Neural cell (in vitro differentiated cells): ENCODE results near the gene ITGB5. TPM values are rescaled to one million over a fixed set of nuclear protein-coding genes. Genes with fewer than 3 reads are reported as not detected.
A peak's percentile ranks its signal among the peaks of the same experiment; 100 is the strongest.

ENCODE experiments used
- H2AFZ ChIP-seq: fragments of 200-600, 300-800 bp; sonication (generic), shearing (Covaris generic); 2 replicates; pipeline ENCODE4 v1.6.0; 2014; ENCODE audit warnings: low read depth, mild to moderate bottlenecking, antibody characterized with exemption, low read length, moderate library complexity
- H3F3A ChIP-seq: fragments of 200-600 bp; shearing (Covaris generic); 2 replicates; pipeline ENCODE4 v1.6.1; 2016; ENCODE audit warnings: mild to moderate bottlenecking, moderate library complexity, mixed read lengths, antibody characterized with exemption, low read length; ENCODE audit not compliant: insufficient read depth, poor library complexity, severe bottlenecking
- H3K27ac ChIP-seq: fragments of 200-600, 300-800 bp; sonication (generic), shearing (Covaris generic); 2 replicates; pipeline ENCODE4 v1.5.1; 2014; ENCODE audit warnings: mild to moderate bottlenecking, low read length, moderate library complexity
- H3K27me3 ChIP-seq: fragments of 300-800, 200-600 bp; sonication (generic), shearing (Covaris generic); 2 replicates; pipeline ENCODE4 v1.6.0; 2014; ENCODE audit warnings: mild to moderate bottlenecking, low read depth, low read length, moderate library complexity; ENCODE audit not compliant: insufficient read depth
- H3K36me3 ChIP-seq: fragments of 300-800, 200-600 bp; sonication (generic), shearing (Covaris generic); 2 replicates; pipeline ENCODE4 v1.5.1; 2014; ENCODE audit warnings: mild to moderate bottlenecking, antibody characterized with exemption, low read length, moderate library complexity; ENCODE audit not compliant: insufficient read depth
- H3K4me2 ChIP-seq: fragments of 300-800, 200-600 bp; sonication (generic), shearing (Covaris generic); 2 replicates; pipeline ENCODE4 v1.6.0; 2014; ENCODE audit warnings: mild to moderate bottlenecking, low read length
- H3K4me3 ChIP-seq: fragments of 300-800, 200-600 bp; sonication (generic), shearing (Covaris generic); 2 replicates; pipeline ENCODE4 v1.5.1; 2014; ENCODE audit warnings: mild to moderate bottlenecking, low read length, moderate library complexity
- H3K79me2 ChIP-seq: fragments of 200-600 bp; shearing (Covaris generic); replicated peaks from 2 replicates; pipeline ENCODE4 v1.6.0; 2014; ENCODE audit warnings: mild to moderate bottlenecking, low read length, moderate library complexity; ENCODE audit not compliant: insufficient read depth
- H3K9ac ChIP-seq: fragments of 300-800, 200-600 bp; sonication (generic), shearing (Covaris generic); 2 replicates; pipeline ENCODE4 v1.6.1; 2016; ENCODE audit warnings: mild to moderate bottlenecking, low read length, mixed read lengths
- H3K9me2 ChIP-seq: fragments of 200-600 bp; shearing (Covaris generic); 2 replicates; pipeline ENCODE4 v1.6.1; 2016; ENCODE audit warnings: mild to moderate bottlenecking, low read length, mixed read lengths; ENCODE audit not compliant: insufficient read depth
- H3K9me3 ChIP-seq: fragments of 200-600, 300-800 bp; sonication (generic), shearing (Covaris generic); 2 replicates; pipeline ENCODE4 v1.6.1; 2016; ENCODE audit warnings: mild to moderate bottlenecking, mixed run types, low read length, moderate library complexity, mixed read lengths
- H4K20me1 ChIP-seq: fragments of 200-600 bp; shearing (Covaris generic); 2 replicates; pipeline ENCODE4 v1.6.1; 2016; ENCODE audit warnings: mild to moderate bottlenecking, mixed run types; ENCODE audit not compliant: insufficient read depth
- CTCF ChIP-seq: fragments of 450-650 bp; IDR thresholded peaks from 2 replicates; pipeline ENCODE4 v1.5.1; 2014; ENCODE audit warnings: antibody characterized with exemption, mild to moderate bottlenecking, moderate library complexity; ENCODE audit not compliant: poor library complexity, severe bottlenecking
- EP300 ChIP-seq: fragments of 450-650 bp; conservative IDR thresholded peaks from 2 replicates; pipeline ENCODE4 v1.6.1; 2014; ENCODE audit warnings: antibody characterized with exemption, mild to moderate bottlenecking, moderate library complexity; ENCODE audit not compliant: poor library complexity, severe bottlenecking
- EZH2 ChIP-seq: fragments of 200-600, 300-800 bp; shearing (Covaris generic), sonication (generic); IDR thresholded peaks from 2 replicates; pipeline ENCODE4 v1.6.1; 2014; ENCODE audit warnings: antibody characterized with exemption, low read length, borderline replicate concordance, mild to moderate bottlenecking; ENCODE audit not compliant: insufficient read depth, poor library complexity, severe bottlenecking
- MXI1 ChIP-seq: fragments of 450-650 bp; conservative IDR thresholded peaks from 2 replicates; pipeline ENCODE4 v1.6.1; 2014; ENCODE audit warnings: antibody characterized with exemption, mild to moderate bottlenecking; ENCODE audit not compliant: poor library complexity, severe bottlenecking
- POLR2AphosphoS5 ChIP-seq: IDR thresholded peaks from 2 replicates; pipeline ENCODE4 v1.6.1; 2012
- SMC3 ChIP-seq: fragments of 450-650 bp; conservative IDR thresholded peaks from 2 replicates; pipeline ENCODE4 v1.6.1; 2014; ENCODE audit warnings: antibody characterized with exemption, mild to moderate bottlenecking, moderate library complexity; ENCODE audit not compliant: poor library complexity
- TAF1 ChIP-seq: IDR thresholded peaks from 2 replicates; pipeline ENCODE4 v1.6.1; 2012; ENCODE audit warnings: low read depth
- polyA plus RNA-seq: library from polyadenylated mRNA; depleted of rRNA; stranded (reverse); fragments of >200 nt; gene quantifications from 2 replicates; pipeline ENCODE4 v1.2.3, GENCODE V29; 2014
- TF ChIP-seq, protein P1 (sequence below): IDR thresholded peaks from 2 replicates; pipeline ENCODE4 v1.6.1; 2012; ENCODE audit warnings: borderline replicate concordance

Gene ITGB5
- polyA plus RNA-seq, 1 donor from 2014 or later = 1.2 TPM

DNA sequence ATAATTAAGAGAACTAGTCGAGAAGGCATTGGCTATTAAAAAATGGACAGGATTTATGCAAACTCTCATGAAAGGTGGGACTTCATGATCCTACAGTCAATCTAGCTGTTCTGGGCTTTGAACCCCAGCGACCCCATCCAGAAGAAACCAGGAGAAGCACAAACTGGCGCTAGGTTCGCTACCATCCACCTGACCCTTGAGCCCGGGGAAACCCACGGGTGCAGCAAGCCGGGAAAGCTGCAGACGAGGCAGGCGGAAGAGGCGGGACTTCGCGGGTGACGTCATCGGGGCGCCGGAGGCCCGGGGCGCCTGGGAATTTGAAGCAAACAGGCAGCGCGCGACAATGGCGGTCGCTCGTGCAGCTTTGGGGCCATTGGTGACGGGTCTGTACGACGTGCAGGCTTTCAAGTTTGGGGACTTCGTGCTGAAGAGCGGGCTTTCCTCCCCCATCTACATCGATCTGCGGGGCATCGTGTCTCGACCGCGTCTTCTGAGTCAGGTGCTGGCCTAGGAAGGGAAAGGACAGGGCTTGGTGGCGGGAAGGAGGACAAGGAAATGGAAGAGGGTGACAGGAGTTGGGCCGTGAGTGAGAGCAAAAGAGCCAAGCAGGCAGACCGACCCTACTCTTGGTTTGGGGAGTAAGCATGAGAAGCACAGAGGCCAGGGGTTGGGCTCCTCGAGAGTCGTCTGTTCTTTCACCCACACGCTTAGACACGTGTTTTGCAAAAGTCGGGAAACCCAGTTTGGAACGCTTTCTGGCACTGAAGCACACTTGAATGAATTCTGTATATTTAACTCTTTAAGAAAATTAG, 156.8 kb downstream of the ITGB5 start, which contains the start of gene UMPS:
TSS of gene UMPS (plus strand) at position 324 of the 812 bp plus-strand sequence. CDS start at position 344, 20 bp downstream.
- TF ChIP-seq, protein P1, sequence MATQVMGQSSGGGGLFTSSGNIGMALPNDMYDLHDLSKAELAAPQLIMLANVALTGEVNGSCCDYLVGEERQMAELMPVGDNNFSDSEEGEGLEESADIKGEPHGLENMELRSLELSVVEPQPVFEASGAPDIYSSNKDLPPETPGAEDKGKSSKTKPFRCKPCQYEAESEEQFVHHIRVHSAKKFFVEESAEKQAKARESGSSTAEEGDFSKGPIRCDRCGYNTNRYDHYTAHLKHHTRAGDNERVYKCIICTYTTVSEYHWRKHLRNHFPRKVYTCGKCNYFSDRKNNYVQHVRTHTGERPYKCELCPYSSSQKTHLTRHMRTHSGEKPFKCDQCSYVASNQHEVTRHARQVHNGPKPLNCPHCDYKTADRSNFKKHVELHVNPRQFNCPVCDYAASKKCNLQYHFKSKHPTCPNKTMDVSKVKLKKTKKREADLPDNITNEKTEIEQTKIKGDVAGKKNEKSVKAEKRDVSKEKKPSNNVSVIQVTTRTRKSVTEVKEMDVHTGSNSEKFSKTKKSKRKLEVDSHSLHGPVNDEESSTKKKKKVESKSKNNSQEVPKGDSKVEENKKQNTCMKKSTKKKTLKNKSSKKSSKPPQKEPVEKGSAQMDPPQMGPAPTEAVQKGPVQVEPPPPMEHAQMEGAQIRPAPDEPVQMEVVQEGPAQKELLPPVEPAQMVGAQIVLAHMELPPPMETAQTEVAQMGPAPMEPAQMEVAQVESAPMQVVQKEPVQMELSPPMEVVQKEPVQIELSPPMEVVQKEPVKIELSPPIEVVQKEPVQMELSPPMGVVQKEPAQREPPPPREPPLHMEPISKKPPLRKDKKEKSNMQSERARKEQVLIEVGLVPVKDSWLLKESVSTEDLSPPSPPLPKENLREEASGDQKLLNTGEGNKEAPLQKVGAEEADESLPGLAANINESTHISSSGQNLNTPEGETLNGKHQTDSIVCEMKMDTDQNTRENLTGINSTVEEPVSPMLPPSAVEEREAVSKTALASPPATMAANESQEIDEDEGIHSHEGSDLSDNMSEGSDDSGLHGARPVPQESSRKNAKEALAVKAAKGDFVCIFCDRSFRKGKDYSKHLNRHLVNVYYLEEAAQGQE = peak; percentile 83
- TF ChIP-seq EP300 = peak; percentile 59
- TF ChIP-seq EZH2 = no peak
- no peak for TF ChIP-seq CTCF
- peak; percentile 94 for TF ChIP-seq POLR2AphosphoS5
- peak; percentile 72 for TF ChIP-seq TAF1
- TF ChIP-seq SMC3 = peak; percentile 42
- peak; percentile 96 for TF ChIP-seq MXI1

DNA sequence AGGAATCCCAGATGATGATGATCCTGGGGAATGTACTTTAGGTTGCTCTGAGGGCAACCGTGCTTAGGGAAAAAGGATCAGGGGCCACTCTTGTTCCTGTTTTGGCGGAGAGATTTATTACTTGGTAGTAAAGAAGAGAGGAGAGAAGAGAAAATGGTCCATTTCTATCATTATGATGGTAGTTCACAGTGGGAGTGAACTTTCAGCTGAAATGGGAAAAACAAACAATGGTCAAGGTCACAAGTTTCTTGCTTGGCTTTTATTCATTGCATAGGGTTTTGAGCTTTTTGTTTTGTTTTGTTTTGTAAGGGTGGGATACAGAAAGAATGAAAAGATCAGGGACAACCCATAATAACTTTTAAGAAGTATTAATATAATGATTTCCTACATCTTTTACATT, 164.6 kb downstream of the ITGB5 start:
- H3K9me3 ChIP-seq = no peaks in the 10 kb centered on the region
- H3K9ac ChIP-seq = no peak overlapping the region
- H3K36me3 ChIP-seq = peaks cover 8% of the 10 kb centered on the region
- no peaks in the 10 kb centered on the region for H3F3A ChIP-seq
- H3K4me2 ChIP-seq = no peak overlapping the region
- H3K27ac ChIP-seq = no peak overlapping the region
- H3K79me2 ChIP-seq = no peaks in the 10 kb centered on the region
- H3K9me2 ChIP-seq = no peaks in the 10 kb centered on the region
- H3K27me3 ChIP-seq = no peaks in the 10 kb centered on the region
- no peaks in the 10 kb centered on the region for H4K20me1 ChIP-seq
- TF ChIP-seq POLR2AphosphoS5 = no peak
- H2AFZ ChIP-seq = no peak overlapping the region
- H3K4me3 ChIP-seq = no peak overlapping the region

More for the DNA sequence above, 156.8 kb downstream of the ITGB5 start, which contains the start of gene UMPS:
- Histone ChIP-seq H3K9me2 (no peaks in the 10 kb centered on the region), H3F3A (no peaks in the 10 kb centered on the region), H3K79me2 (peaks cover 33% of the 10 kb centered on the region), H3K4me2 (peak within 1 kb of the TSS; percentile 91), H3K4me3 (peak within 1 kb of the TSS; percentile 92), H3K27ac (peak within 1 kb of the TSS; percentile 74), H3K36me3 (no peaks in the 10 kb centered on the region), H4K20me1 (no peaks in the 10 kb centered on the region), H3K27me3 (no peaks in the 10 kb centered on the region), H3K9me3 (no peaks in the 10 kb centered on the region), H2AFZ (peak within 1 kb of the TSS; percentile 77), H3K9ac (peak within 1 kb of the TSS; percentile 86)
